ENCODE results near the gene ZNF217. TPM values are rescaled to one million over a fixed set of nuclear protein-coding genes. Genes with fewer than 3 reads are reported as not detected.

Gene ZNF217
- total and polyA plus RNA-seq, 9 of the 15 experiments (the other 6 are each of a cell fraction or from before 2014, with no cell fraction given) = 3.0 to 41.8 (median 16.8) TPM

GRCh38 chr20:53609491-53610445, 16.1 kb upstream of the ZNF217 start (continued):
- no peak for TF ChIP-seq EP300 (IDR thresholded peaks at IDR 0.05; ENCODE audit: low read length)
- peak; percentile 50; the same call in 1 of the 2 replicates for TF ChIP-seq POLR2A (conservative IDR thresholded peaks at IDR 0.05)
- TF ChIP-seq PTBP1 (IDR thresholded peaks at IDR 0.05; ENCODE audit: low read depth, low read length) = no peak
- TF ChIP-seq ZNF408 (CRISPR knock-in tag; IDR thresholded peaks at IDR 0.05; ENCODE audit: low read depth) = no peak
- TF ChIP-seq ATF6 (CRISPR knock-in tag; IDR thresholded peaks at IDR 0.05) = no peak
- peak; percentile 36; the same call in 1 of the 2 replicates for TF ChIP-seq CXXC5 (CRISPR knock-in tag; IDR thresholded peaks at IDR 0.05)
- TF ChIP-seq HDAC2 (IDR thresholded peaks at IDR 0.05) = peak; percentile 18; the same call in 1 of the 2 replicates
- TF ChIP-seq NFRKB (IDR thresholded peaks at IDR 0.05; ENCODE audit: low read depth) = peak; percentile 90
- no peak for TF ChIP-seq TEAD2 (tag; IDR thresholded peaks at IDR 0.05)
- TF ChIP-seq ZNF354B (CRISPR knock-in tag; IDR thresholded peaks at IDR 0.05) = no peak
- 0 out of 2 replicates have a peak, but pooled peaks have one; percentile 4 for TF ChIP-seq RFX1 (IDR thresholded peaks at IDR 0.05)
- no peak for TF ChIP-seq SMAD1 (IDR thresholded peaks at IDR 0.05; ENCODE audit: low read depth, low read length, partially characterized antibody)
- peak; percentile 90 for TF ChIP-seq ZNF24 (IDR thresholded peaks at IDR 0.05)
- TF ChIP-seq ELK1 (CRISPR knock-in tag; IDR thresholded peaks at IDR 0.05) = no peak
- TF ChIP-seq ILF3 (IDR thresholded peaks at IDR 0.05; ENCODE audit: borderline replicate concordance) = no peak
- no peak for TF ChIP-seq ETV6 (IDR thresholded peaks at IDR 0.05; ENCODE audit: borderline replicate concordance in 1 of 2, low read depth in 2 of 2, low read length in 1 of 2)
- TF ChIP-seq ETV6 (CRISPR knock-in tag; IDR thresholded peaks at IDR 0.05; ENCODE audit: borderline replicate concordance) = no peak
- TF ChIP-seq ZNF583 (CRISPR knock-in tag; IDR thresholded peaks at IDR 0.05) = no peak
- no peak for TF ChIP-seq SMAD2 (IDR thresholded peaks at IDR 0.05; ENCODE audit: low read depth, low read length)
- no peak for TF ChIP-seq GATA2 (CRISPR knock-in tag; IDR thresholded peaks at IDR 0.05)
- TF ChIP-seq NCOR1 (IDR thresholded peaks at IDR 0.05) = 0 out of 2 replicates have a peak, but pooled peaks have one; percentile 9
- TF ChIP-seq LARP7 (IDR thresholded peaks at IDR 0.05) = no peak
- TF ChIP-seq ZNF717 (CRISPR knock-in tag; IDR thresholded peaks at IDR 0.05) = no peak
- TF ChIP-seq L3MBTL2 (IDR thresholded peaks at IDR 0.05) = peak; percentile 67
- TF ChIP-seq MCM3 (IDR thresholded peaks at IDR 0.05) = no peak
- TF ChIP-seq ZNF696 (CRISPR knock-in tag; conservative IDR thresholded peaks at IDR 0.05) = no peak
- no peak for TF ChIP-seq ZNF655 (CRISPR knock-in tag; IDR thresholded peaks at IDR 0.05)
- no peak for TF ChIP-seq PHB2 (IDR thresholded peaks at IDR 0.05; ENCODE audit: low read depth)
